GM15510 (cell line): ENCODE results near the gene MAP3K2.

Source experiments
- POLR2A ChIP-seq: IDR thresholded peaks from 3 replicates; pipeline ENCODE4 v1.6.1; 2011; ENCODE audit warnings: borderline replicate concordance; ENCODE audit not compliant: insufficient read length; ENCODE audit errors: extremely low read depth

The MAP3K2 gene

DNA sequence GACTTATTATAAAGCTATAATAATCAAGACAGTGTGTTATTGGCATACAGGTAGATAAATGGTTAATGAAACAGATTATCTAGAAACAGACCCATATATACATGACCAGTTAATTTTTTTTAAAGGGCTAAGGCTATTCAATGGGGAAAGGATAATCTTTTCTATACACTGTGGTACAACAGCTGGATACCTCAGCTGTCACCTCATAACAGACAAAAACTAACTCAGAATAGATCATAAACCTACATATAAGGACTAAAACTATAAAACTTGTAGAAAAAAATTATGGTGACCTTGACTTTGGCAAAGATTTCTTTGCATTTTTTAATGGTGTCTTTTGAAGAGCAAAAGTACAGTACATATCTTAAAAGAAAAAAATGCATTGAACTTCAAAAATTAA, 30.2 kb downstream of the MAP3K2 start:
- no peak for TF ChIP-seq POLR2A

DNA sequence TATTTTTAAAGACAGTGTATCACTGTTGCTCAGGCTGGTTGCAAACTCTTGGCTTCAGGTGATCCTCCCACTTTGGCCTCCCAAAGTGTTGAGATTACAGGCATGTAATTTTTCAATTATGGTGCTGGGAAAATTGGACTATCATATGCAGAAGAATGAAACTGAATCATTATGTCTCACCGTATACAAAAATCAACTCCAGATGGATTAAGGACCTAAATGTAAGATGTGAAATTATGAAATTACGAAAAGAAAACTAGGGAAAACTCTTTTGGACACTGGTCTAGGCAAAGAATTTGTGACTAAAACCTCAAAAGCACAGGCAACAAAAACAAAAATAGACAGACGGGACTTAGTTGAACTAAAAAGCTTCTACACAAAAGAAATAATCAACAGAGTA, 31.2 kb downstream of the MAP3K2 start:
- TF ChIP-seq POLR2A, result no peak

GRCh38 chr2:127355407-127356008, 32.3 kb downstream of the MAP3K2 start:
- TF ChIP-seq POLR2A, result no peak

DNA sequence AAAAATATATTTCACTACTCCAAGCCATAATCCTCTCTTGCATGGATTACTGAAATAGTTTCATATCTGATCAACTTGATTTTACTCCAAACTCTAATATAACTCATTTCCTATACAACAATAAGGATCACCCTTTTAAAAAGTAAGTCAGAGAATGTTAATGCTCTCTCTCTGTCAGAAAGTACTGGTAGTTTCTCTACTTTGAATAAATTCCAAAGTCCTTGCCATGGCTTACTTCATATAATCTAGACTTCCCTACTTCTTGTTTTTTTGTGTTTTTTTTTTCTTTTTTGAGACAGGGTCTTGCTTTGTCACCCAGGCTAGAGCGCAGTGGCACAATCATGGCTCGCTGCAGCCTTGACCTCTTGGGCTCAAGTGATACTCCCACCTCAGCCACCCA, 36.2 kb downstream of the MAP3K2 start:
- TF ChIP-seq POLR2A, result no peak

- no peak for TF ChIP-seq POLR2A
Measured at GRCh38 chr2:127348426-127349000, 39.3 kb downstream of the MAP3K2 start.

DNA sequence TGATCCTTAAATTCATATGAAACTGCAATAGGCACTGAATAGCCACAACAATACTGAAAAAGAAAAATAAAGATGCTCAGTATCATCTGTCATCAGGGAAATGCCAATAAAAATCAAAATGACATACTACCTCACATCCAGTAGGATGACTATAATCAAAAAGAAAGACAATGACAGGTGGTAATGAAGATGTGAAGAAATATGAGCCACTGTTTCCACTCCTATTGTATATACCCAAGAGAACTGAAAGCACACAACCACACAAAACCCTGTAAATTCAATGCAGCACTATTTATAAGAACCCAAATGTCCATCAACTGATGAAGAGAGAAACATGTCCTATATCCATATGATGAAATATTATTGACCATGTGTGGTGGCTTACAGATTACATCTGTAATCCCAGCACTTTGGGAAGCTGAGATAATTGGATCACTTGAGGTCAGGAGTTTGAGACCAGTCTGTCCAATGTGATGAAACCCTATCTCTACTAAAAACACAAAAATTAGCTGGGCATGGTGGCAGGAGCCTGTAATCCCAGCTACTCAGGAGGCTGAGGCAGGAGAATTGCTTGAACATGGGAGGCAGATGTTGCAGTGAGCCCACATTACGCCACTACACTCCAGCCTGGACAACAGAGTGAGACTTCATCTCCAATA, 39.9 kb downstream of the MAP3K2 start:
- no peak for TF ChIP-seq POLR2A

GRCh38 chr2:127347015-127347414, 40.8 kb downstream of the MAP3K2 start:
- TF ChIP-seq POLR2A, result no peak

- TF ChIP-seq POLR2A, result no peak
Measured at GRCh38 chr2:127343277-127343676, 44.5 kb downstream of the MAP3K2 start.

- TF ChIP-seq POLR2A, result no peak
Measured at GRCh38 chr2:127342101-127342500, 45.7 kb downstream of the MAP3K2 start.

DNA sequence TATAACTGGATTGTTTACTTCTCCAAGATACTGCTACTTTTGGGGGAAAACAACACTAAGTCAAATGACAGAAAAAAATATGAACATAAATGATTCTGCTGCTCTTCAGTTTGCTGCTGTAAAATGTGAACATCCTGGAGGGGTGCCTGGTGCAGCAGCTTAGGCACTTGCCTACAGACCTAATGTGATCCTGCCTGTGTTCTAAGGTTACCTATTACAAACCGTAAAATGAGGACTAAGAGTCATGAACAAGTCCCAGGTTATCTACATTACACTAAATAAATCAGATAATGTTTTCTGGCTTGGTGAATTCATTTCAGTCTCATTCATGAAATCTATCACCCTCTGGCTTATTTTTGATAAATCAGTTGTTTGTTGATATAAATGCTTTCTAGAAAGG, 55.4 kb downstream of the MAP3K2 start:
- TF ChIP-seq POLR2A, result no peak

DNA sequence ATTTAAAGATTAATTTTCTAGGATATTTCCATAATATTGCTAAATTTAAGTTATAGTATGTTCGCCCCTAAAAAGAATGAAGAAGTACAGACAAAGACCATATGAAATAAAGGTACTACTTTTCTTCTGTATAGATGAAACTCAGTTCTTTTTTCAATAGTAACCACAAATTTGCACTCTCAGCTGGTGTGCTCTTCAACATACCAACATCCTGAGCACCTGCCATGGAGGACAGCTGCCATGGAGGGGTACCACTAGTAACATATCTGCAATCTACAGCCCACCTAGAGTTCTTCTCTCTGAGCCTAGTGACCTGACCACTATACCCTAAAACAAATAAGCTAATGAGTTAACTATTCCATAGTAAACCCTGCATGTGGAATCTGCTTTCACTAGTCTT, 57.0 kb downstream of the MAP3K2 start:
- TF ChIP-seq POLR2A, result no peak

DNA sequence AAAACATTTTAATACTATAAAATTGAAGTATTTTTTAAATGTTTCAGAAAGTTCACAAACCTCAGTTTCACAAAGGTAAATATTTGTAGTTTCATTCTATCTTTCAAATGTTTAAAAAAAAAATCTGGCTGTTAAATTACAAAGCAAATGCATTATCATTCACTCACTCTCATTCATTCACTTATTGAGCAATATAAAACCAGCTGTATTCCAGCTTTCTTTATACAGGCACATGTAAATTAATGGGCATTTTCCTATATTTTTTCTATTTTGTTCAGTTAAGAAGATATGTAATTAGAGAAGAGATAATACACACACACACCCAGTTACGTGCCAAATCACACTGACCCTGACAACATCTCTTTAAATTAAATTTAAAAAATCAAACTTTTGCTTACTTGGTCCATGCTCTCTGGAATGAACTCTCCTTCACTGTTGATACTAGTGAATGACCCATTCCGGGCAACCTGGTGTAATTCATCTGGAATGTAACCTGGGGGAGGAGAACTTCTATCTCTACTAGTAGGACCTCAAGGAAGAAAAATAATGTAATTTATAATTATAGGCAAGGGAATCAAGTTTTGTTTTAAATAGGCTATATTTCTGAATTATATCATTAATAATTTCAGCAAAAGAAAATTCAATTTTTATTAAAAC, 61.4 kb downstream of the MAP3K2 start:
- no peak for TF ChIP-seq POLR2A

DNA sequence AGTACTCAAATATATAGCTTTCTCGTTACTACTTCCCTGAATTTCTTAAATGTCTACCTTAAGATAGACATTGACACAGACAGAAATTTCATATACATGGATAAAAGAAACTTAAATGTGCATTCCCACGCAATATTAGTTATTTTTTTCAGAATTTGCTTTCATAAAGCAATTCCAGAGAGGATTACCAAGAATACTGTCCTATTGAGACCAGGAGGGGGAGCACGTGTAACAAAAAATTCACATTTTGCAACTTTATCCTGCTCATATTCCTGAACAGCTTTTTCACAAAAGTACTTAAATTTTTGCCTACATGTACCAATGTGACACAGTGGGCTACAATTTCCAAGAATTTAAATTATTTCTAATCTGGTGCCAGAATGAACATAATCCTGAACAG, 63.1 kb downstream of the MAP3K2 start:
- no peak for TF ChIP-seq POLR2A

DNA sequence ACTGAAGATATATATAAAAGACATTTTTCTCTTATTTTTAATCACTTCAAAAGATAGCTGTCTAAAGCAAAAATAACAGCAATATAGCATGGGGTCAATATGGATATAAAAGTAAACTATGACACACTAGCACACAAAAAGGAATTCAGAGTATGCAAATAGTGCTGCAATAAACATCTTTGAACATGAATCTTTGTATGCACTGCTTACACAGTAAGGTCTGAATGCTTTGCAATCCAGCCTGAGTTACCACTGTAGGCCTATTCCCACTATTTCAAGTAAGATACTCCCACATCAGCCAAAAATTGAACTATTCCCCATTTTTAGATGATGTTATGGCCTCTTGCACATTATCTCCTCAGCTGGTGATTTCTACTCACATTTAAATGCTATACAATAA, 66.5 kb downstream of the MAP3K2 start:
- TF ChIP-seq POLR2A, result no peak

DNA sequence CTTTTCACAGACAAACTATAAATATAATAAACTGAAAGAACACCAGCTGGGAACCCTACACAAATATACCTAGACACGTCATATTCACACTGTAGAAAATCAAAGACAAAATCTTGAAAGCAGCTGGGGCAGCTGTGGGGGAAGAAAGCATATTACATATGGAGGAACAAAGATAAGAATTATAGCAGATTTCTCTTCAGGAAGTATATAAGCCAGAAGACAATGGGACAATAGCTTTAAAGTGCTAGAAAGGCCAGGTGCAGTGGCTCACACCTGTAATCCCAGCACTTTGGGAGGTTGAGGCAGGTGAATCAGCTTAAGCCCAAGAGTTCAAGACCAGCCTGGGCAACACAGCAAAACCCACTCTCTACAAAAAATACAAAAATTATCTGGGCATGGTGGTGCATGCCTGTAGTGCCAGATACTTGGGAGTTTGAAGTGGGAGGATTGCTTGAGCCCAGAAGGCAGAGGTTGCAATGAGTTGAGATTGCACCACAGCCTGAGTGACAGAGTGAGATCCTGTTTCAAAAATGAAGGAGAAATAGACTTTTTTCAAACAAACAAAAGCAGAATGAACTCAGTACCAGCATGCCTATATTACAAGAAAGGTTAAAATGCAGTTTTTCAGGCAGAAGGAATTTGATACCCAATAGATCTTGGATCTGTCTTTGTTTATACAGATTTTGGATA, 67.0 kb downstream of the MAP3K2 start:
- no peak for TF ChIP-seq POLR2A
